SK-N-SH (cell line): ENCODE measurements around the gene TANC1. TPM values are rescaled to one million over a fixed set of nuclear protein-coding genes. Genes with fewer than 3 reads are reported as not detected.

Experiments used
- CTCF ChIA-PET: fragments of 300-600, 350-600 bp; formaldehyde crosslinking; extraction: SDS; loops from one replicate; lab custom pipeline; 2021; lab: Yijun Ruan, JAX
- POLR2A ChIA-PET: fragments of 350-600 bp; sonication (Branson Sonifier 250); formaldehyde crosslinking; extraction: SDS; loops from one replicate; lab custom pipeline; 2020; ENCODE audit warnings: antibody characterized with exemption, inconsistent platforms; lab: Yijun Ruan, JAX
- DNase-seq: peaks from one replicate; pipeline ENCODE4 v3.0.0; 2012
- H2AFZ ChIP-seq: fragments of 200-600 bp; sonication (generic); 2 replicates; pipeline ENCODE4 v1.8.1; 2016; ENCODE audit warnings: antibody characterized with exemption, mild to moderate bottlenecking, low read depth
- H3F3A ChIP-seq: fragments of 200-600 bp; sonication (generic); replicated peaks from 2 replicates; pipeline ENCODE3; 2016; ENCODE audit warnings: antibody characterized with exemption, mild to moderate bottlenecking; ENCODE audit not compliant: insufficient read depth
- H3K27ac ChIP-seq, 2 experiments: fragments of 200-500 bp in 1 of 2; fragments of 200-600 bp in 1 of 2; sonication (Bioruptor generic) in 1 of 2; sonication (generic), shearing (Covaris generic) in 1 of 2; 2 replicates each; pipeline versions ENCODE4 v1.5.1 to v1.6.1; 2014 to 2016; ENCODE audit warnings: low read depth in 2 of 2, inconsistent platforms in 1 of 2, low read length in 1 of 2, mild to moderate bottlenecking in 1 of 2, mixed read lengths in 1 of 2
- H3K27me3 ChIP-seq: fragments of 200-600 bp; sonication (generic), shearing (Covaris generic); 2 replicates; pipeline ENCODE4 v1.6.1; 2016; ENCODE audit warnings: mixed run types; ENCODE audit not compliant: insufficient read depth
- H3K36me3 ChIP-seq, 2 experiments: fragments of 200-500 bp in 1 of 2; fragments of 200-600 bp in 1 of 2; sonication (Bioruptor generic) in 1 of 2; sonication (generic) in 1 of 2; replicated peaks in 1 of 2; 2 replicates each; pipeline versions ENCODE3 to v1.5.1; 2014 to 2016; ENCODE audit warnings: low read length in 1 of 2, mild to moderate bottlenecking in 1 of 2; ENCODE audit not compliant: insufficient read depth in 2 of 2, control insufficient read depth in 1 of 2
- H3K4me1 ChIP-seq, 2 experiments: fragments of 200-500 bp in 1 of 2; fragments of 200-600 bp in 1 of 2; sonication (Bioruptor generic) in 1 of 2; sonication (generic), shearing (Covaris generic) in 1 of 2; 2 replicates each; pipeline versions ENCODE4 v1.5.1 to v1.6.1; 2014 to 2016; ENCODE audit warnings: low read depth in 1 of 2, low read length in 1 of 2, mixed run types in 1 of 2; ENCODE audit not compliant: insufficient read depth in 2 of 2, control insufficient read depth in 1 of 2
- H3K4me2 ChIP-seq: fragments of 200-600 bp; sonication (generic), shearing (Covaris generic); 2 replicates; pipeline ENCODE4 v1.6.1; 2017; ENCODE audit warnings: mixed run types
- H3K4me3 ChIP-seq, 2 experiments: fragments of 200-500 bp in 1 of 2; fragments of 200-600 bp in 1 of 2; sonication (Bioruptor generic) in 1 of 2; sonication (generic), shearing (Covaris generic) in 1 of 2; 2 replicates each; pipeline versions ENCODE4 v1.5.1 to v1.8.1; 2014 to 2016; ENCODE audit warnings: low read depth in 2 of 2, inconsistent platforms in 1 of 2, low read length in 1 of 2, mild to moderate bottlenecking in 1 of 2, mixed read lengths in 1 of 2, moderate library complexity in 1 of 2
- H3K79me2 ChIP-seq: fragments of 200-600 bp; sonication (generic); 2 replicates; pipeline ENCODE4 v1.8.1; 2017; ENCODE audit warnings: mild to moderate bottlenecking; ENCODE audit not compliant: insufficient read depth
- H3K9ac ChIP-seq: fragments of 200-600 bp; sonication (generic); 2 replicates; pipeline ENCODE4 v1.6.1; 2017; ENCODE audit warnings: mixed run types
- H3K9me2 ChIP-seq: fragments of 200-600 bp; sonication (generic); 2 replicates; pipeline ENCODE4 v1.6.1; 2017; ENCODE audit warnings: mixed run types
- H3K9me3 ChIP-seq: fragments of 200-600 bp; sonication (generic); 2 replicates; pipeline ENCODE4 v1.6.1; 2017; ENCODE audit warnings: mixed run types, mild to moderate bottlenecking, moderate library complexity
- H4K20me1 ChIP-seq: fragments of 200-600 bp; sonication (generic); 2 replicates; pipeline ENCODE4 v1.6.1; 2017; ENCODE audit warnings: mild to moderate bottlenecking, mixed run types; ENCODE audit not compliant: insufficient read depth
- CHD2 ChIP-seq: fragments of 150-350 bp; IDR thresholded peaks from 2 replicates; pipeline ENCODE4 v1.6.1; 2018; ENCODE audit warnings: low read length; ENCODE audit not compliant: partially characterized antibody
- EP300 ChIP-seq, 2 experiments: IDR thresholded peaks; 2 replicates each; pipeline versions ENCODE4 v1.4.0 to v1.6.1; 2012; ENCODE audit warnings: borderline replicate concordance in 1 of 2, low read depth in 1 of 2, low read length in 1 of 2
- GATA2 ChIP-seq: sonication (generic); formaldehyde crosslinking; IDR thresholded peaks from 2 replicates; pipeline ENCODE4 v1.5.0; 2020; ENCODE audit warnings: mild to moderate bottlenecking, missing genetic modification reagents
- IRF3 ChIP-seq: fragments of 150-350 bp; IDR thresholded peaks from 2 replicates; pipeline ENCODE4 v1.6.1; 2016; ENCODE audit warnings: mild to moderate bottlenecking, low read depth, low read length
- JUND ChIP-seq: IDR thresholded peaks from 2 replicates; pipeline ENCODE4 v1.4.0; 2012
- MEF2A ChIP-seq: IDR thresholded peaks from 2 replicates; pipeline ENCODE4 v1.4.0; 2012; ENCODE audit warnings: low read depth, borderline replicate concordance
- NFIC ChIP-seq: IDR thresholded peaks from 2 replicates; pipeline ENCODE4 v1.4.0; 2012; ENCODE audit warnings: borderline replicate concordance
- RAD21 ChIP-seq: IDR thresholded peaks from 2 replicates; pipeline ENCODE4 v1.6.1; 2012; ENCODE audit warnings: mild to moderate bottlenecking, low read length
- REST ChIP-seq: IDR thresholded peaks from 2 replicates; pipeline ENCODE4 v1.6.1; 2012; ENCODE audit warnings: mild to moderate bottlenecking, low read depth, low read length, moderate library complexity
- TAF1 ChIP-seq: IDR thresholded peaks from 2 replicates; pipeline ENCODE4 v1.6.1; 2012; ENCODE audit warnings: low read depth, mild to moderate bottlenecking, low read length, moderate library complexity, borderline replicate concordance
- USF1 ChIP-seq: IDR thresholded peaks from 2 replicates; pipeline ENCODE4 v1.4.0; 2012; ENCODE audit warnings: low read depth, borderline replicate concordance
- YY1 ChIP-seq: IDR thresholded peaks from 2 replicates; pipeline ENCODE4 v1.4.0; 2012; ENCODE audit warnings: low read depth, mild to moderate bottlenecking
- ZBTB33 ChIP-seq: IDR thresholded peaks from 2 replicates; pipeline ENCODE4 v1.4.0; 2012; ENCODE audit warnings: low read depth, borderline replicate concordance
- WGBS: methylation state at CpG from one replicate; pipeline ENCODE4 v1.1.6; 2017; ENCODE audit warnings: low lambda C conversion rate; 5-methylcytosine and 5-hydroxymethylcytosine counted together
- polyA plus RNA-seq, 3 experiments: library from polyadenylated mRNA; depleted of rRNA; stranded (reverse); fragments of >200 nt; gene quantifications; 2 replicates each; pipeline ENCODE4 v1.2.3, GENCODE V29; 2012

The TANC1 gene
- polyA plus RNA-seq, 1 of the 3 experiments (the other 2 are of a cell fraction), result 19.2 TPM

GRCh38 chr2:159111346-159111927 lies 143.0 kb downstream of the TANC1 start:
- peak overlapping the region in 1 of 2 experiments; percentile 31; a peak in 1 of 4 replicates for H3K27ac ChIP-seq
- no peaks in the 10 kb centered on the region for H3K36me3 ChIP-seq
- TF ChIP-seq IRF3 (no peak), MEF2A (no peak), USF1 (no peak), TAF1 (no peak), GATA2 (no peak), EP300 (IDR thresholded peaks at IDR 0.05; ENCODE audit: borderline replicate concordance in 1 of 2, low read depth in 1 of 2, low read length in 1 of 2) (no peak), RAD21 (no peak), NFIC (no peak), REST (no peak), ZBTB33 (no peak), CHD2 (no peak), YY1 (no peak), JUND (no peak)
- ChIA-PET POLR2A (no interaction called here), CTCF (interaction anchor here (1.6 to 1.8 kb wide), 2 partner anchors 21 to 76 kb away, joined by 3 to 5 read pairs; no protein-coding TSS in a partner anchor)
- H3K4me1 ChIP-seq, result peaks cover 4 to 35% of the 10 kb centered on the region in 2 experiments; a peak in 3 of 4 replicates
- no peak for DNase-seq
- no peak overlapping the region for H3K9ac ChIP-seq
- WGBS, result 86% methylated on average over 5 of the region's 8 CpGs
- no peak overlapping the region for H3K4me3 ChIP-seq
- H2AFZ ChIP-seq, result no peak overlapping the region
- no peak overlapping the region for H3K4me2 ChIP-seq
- H3K27me3 ChIP-seq, result no peaks in the 10 kb centered on the region
- no peaks in the 10 kb centered on the region for H3K9me2 ChIP-seq
- no peaks in the 10 kb centered on the region for H4K20me1 ChIP-seq
- H3F3A ChIP-seq, result peaks cover 4% of the 10 kb centered on the region
- H3K9me3 ChIP-seq, result no peaks in the 10 kb centered on the region
- H3K79me2 ChIP-seq, result peaks cover 14% of the 10 kb centered on the region; the same call in 1 of the 2 replicates
